RWPE1 (cell line): ENCODE measurements around the gene SLC43A2.
"Not testable (repeated sequence)": the region's sequence is repeated elsewhere in the genome, so short reads cannot be mapped to it uniquely, and the experiment has no call there.

Experiments used
- CTCF ChIA-PET: fragments of 350-600 bp; sonication (Branson Sonifier 250); formaldehyde crosslinking; extraction: SDS; loops from one replicate; lab custom pipeline; 2021; lab: Yijun Ruan, JAX
- POLR2A ChIA-PET: fragments of 400-600 bp; formaldehyde crosslinking; extraction: SDS; loops from one replicate; lab custom pipeline; 2020; ENCODE audit warnings: antibody characterized with exemption; ENCODE audit not compliant: low non-redundant PET; lab: Yijun Ruan, JAX
- DNase-seq: peaks from one replicate; pipeline ENCODE4 v3.0.0; 2012; ENCODE audit warnings: low spot score
- H3K27ac ChIP-seq: fragments of 450-650 bp; 2 replicates; pipeline ENCODE4 v1.5.1; 2017
- TF ChIP-seq, protein P1 (sequence below): fragments of 450-650 bp; conservative IDR thresholded peaks from 2 replicates; pipeline ENCODE4 v1.5.1; 2017; ENCODE audit warnings: low read depth, mild to moderate bottlenecking

Gene SLC43A2

DNA sequence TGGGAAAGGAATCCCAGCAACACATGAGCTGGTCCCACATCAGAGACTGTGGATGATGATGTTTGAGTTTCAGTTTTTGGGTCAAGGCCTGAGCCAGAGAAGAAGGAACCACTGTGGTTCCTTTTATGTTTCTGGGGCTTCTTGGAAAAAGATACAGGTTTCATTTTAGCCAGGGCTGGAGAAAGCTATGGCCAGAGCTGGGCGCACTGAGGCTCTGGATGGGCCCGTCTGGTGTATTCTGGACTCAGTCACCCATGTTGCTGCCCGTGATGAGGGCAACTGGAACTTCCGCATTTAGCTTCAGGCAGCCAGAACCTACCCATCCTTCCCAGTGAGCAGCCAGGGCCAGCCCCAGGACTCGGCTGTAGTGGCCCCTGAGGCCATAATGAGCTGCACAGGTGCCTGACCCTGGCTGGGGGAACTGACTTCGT is 51.0 kb downstream of the SLC43A2 start:
- TF ChIP-seq, protein P1, sequence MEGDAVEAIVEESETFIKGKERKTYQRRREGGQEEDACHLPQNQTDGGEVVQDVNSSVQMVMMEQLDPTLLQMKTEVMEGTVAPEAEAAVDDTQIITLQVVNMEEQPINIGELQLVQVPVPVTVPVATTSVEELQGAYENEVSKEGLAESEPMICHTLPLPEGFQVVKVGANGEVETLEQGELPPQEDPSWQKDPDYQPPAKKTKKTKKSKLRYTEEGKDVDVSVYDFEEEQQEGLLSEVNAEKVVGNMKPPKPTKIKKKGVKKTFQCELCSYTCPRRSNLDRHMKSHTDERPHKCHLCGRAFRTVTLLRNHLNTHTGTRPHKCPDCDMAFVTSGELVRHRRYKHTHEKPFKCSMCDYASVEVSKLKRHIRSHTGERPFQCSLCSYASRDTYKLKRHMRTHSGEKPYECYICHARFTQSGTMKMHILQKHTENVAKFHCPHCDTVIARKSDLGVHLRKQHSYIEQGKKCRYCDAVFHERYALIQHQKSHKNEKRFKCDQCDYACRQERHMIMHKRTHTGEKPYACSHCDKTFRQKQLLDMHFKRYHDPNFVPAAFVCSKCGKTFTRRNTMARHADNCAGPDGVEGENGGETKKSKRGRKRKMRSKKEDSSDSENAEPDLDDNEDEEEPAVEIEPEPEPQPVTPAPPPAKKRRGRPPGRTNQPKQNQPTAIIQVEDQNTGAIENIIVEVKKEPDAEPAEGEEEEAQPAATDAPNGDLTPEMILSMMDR, result no peak
- POLR2A ChIA-PET, result interaction anchor here (0.9 kb wide), 1 partner anchor 53 kb away, joined by 5 read pairs; no protein-coding TSS in a partner anchor
- CTCF ChIA-PET, result interaction anchor here (1.1 to 1.8 kb wide), 3 partner anchors 52 to 71 kb away, joined by 3 to 6 read pairs (median 5); no protein-coding TSS in a partner anchor
- no peak for DNase-seq
- peak overlapping the region; percentile 88 for H3K27ac ChIP-seq

DNA sequence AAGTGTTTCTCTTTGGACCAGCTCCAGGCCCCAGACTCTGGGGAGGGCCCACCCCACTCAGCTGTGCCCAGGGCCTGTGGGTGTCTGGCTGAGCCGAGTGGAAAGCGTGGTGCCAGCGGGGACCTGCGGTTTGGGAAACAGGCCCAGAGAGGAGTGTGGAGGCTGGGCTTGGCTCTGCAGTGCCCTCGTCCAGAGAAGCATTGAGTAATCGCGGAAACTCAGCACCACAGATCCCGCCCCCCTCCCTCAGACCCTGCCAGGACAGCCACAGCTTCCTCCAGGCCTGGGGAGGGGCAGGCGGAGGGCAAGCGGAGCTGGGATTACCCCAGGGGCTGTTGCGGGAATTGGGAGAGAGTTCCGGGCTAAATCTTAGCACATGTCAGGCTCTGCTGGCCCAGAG is 51.5 kb downstream of the SLC43A2 start:
- POLR2A ChIA-PET, result interaction anchor here (0.9 kb wide), 1 partner anchor 53 kb away, joined by 5 read pairs; no protein-coding TSS in a partner anchor
- TF ChIP-seq, protein P1, result no peak

DNA sequence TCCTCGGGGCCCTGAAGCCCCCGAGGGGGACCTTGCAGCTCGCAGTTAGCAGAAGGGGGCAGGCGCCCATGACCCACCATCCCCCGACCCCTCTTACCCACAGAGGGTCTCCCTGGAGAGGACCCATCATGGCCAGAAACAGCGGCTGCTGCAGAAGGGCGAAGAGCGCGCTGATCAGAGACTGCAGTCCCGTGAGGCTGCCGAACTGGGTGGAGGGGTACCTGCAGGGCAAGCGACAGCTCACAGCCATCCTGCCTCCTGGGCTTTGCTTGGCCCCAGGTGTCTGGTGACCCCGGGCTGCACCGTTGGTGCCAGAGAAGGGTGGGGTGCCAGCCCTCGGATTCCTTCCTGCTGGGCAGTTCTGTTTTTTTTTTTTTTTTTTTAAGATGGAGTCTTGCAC is 52.1 kb downstream of the SLC43A2 start:
- peak overlapping the region; percentile 88 for H3K27ac ChIP-seq
- DNase-seq, result no peak
- POLR2A ChIA-PET, result no interaction called here
- CTCF ChIA-PET, result interaction anchor here (0.6 to 1.8 kb wide), 5 partner anchors 13 to 103 kb away, joined by 3 to 6 read pairs (median 5); no protein-coding TSS in a partner anchor
- TF ChIP-seq, protein P1, result no peak

More for the DNA sequence above, 51.5 kb downstream of the SLC43A2 start:
- peak; percentile 72 for DNase-seq
- CTCF ChIA-PET, result interaction anchor here (0.9 to 1.8 kb wide), 4 partner anchors 13 to 71 kb away, joined by 3 to 6 read pairs (median 6); no protein-coding TSS in a partner anchor
- peak overlapping the region; percentile 88 for H3K27ac ChIP-seq

DNA sequence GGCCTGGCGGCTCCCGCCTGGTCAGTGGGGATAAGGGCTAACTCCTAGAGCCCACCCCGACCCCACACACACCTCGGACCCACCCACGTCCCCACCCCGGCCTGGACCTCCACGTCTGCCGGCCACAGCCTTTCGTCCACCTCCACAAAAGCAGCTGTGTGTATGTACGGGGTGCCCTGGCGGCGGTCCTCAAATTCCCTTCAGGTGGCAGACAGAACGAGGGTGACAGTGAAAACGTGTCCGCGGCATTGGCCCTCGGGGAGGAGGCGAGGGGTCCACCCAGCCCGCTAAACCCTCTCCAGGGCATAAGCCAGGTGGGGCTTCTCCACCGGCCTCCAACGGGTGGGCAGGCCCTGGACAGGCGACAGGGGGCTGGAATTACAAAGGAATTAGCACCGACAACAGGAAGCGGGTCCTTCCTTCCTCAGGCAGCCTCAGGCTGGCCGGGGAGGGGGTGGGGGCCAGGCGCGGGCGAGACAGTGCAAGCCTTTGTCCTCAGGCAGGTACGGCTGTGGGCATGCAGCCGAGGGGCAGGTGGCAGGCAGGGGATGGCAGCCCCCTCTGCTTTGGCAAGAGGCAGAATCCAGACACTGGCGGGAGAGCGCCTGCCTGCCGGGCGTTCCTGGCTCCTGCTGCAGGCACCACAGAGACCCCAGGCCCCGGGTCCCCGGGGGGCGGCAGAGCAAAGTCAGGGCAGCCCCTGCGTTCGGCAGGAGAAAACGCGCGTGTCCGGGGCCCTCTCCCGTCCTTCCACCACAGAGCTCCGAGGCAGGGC is 53.8 kb downstream of the SLC43A2 start:
- ChIA-PET POLR2A (no interaction called here), CTCF (interaction anchor here (0.5 to 3.3 kb wide), 30 partner anchors 9 to 808 kb away, joined by 3 to 55 read pairs (median 4); partner anchors contain the start of genes INPP5K, RILP and SLC43A2)
- TF ChIP-seq, protein P1, result peak; percentile 54; the same call in 1 of the 2 replicates
- peak overlapping the region; percentile 88 for H3K27ac ChIP-seq
- DNase-seq, result no peak

DNA sequence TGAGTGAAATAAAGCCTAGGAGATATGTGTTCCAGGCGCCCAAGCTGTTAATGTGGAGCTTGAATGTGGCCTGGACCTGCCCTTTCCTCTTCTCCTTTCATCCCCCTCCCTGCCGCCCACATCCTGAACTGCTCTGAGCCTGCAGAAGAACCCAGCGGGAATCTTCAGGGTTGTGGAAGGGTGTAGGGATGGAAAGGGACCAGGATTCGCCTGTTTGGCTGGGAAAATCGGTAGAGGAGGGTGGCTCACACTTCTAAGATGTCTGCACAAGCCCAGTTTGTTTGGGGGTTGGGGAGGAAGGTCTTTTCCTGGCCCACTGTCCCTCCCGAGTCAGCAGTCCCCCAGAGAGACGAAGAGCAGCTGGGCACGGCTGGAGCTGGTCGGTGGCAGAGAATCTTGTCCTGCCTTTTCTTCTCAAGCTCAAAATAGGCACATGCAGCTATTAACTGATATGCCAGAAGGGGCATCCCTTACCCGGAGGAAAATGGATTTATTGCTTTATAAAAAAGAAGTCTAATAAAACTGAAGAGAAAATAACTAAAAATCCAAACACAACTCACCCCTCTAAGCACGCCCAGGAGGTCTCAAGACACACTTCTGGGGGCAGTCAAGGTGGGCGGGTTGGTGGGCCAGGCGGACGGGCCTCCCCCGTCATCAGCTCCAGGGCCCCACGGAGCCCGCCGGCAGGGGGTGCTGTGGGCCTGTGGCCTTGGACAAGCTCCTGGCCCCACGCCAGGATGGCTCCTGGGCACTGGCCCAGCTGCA is 54.5 kb downstream of the SLC43A2 start:
- ChIA-PET CTCF (interaction anchor here (0.5 to 3.3 kb wide), 31 partner anchors 8 to 306 kb away, joined by 3 to 55 read pairs (median 4); partner anchors contain the start of genes INPP5K, RILP and SLC43A2), POLR2A (interaction anchor here (0.6 kb wide), 1 partner anchor 10 kb away, joined by 3 read pairs; no protein-coding TSS in a partner anchor)
- H3K27ac ChIP-seq, result peak overlapping the region; percentile 88
- TF ChIP-seq, protein P1, result peak; percentile 95
- peak; percentile 77 for DNase-seq

DNA sequence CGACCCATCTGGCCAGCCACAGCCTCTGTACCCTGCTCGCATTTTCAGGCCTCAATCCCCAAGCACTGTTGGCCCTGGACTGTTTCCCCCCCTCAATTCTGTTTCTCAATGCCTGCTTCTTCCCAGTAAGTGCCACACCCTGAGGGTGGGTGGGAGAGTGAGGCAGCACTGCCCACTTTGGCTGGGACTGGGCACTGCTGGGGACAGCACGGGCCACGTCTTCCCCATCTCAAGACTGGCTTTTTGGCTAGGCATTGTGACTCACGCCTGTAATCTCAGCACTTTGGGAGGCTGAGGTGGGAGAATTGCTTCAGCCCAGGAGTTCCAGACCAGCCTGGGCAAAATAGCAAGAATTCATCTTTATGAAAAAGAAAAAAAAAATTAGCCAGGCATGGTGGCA is 56.0 kb downstream of the SLC43A2 start:
- DNase-seq, POLR2A ChIA-PET: not testable (repeated sequence)
- peak overlapping the region; percentile 12; the same call in 1 of the 2 replicates for H3K27ac ChIP-seq
- CTCF ChIA-PET, result interaction anchor here (1.7 to 3.3 kb wide), 2 partner anchors 57 kb away, joined by 13 to 55 read pairs; partner anchors contain the start of gene SLC43A2
